Stimulated activated CD8-positive, alpha-beta memory T cell treated with anti-CD3 and anti-CD28 coated beads, Interleukin-2, amount 100 ng/mL, for 1 hour (primary cell): ENCODE measurements around the gene OPCML.

Experiments
- DNase-seq, 2 donors: peaks; one replicate each; pipeline ENCODE4 v3.0.0-alpha.2; 2020; ENCODE audit warnings: low read depth in 2 of 2

The OPCML gene

GRCh38 chr11:133503236-133503635 lies 29.1 kb downstream of the OPCML start:
- DNase-seq: no peak

- DNase-seq: no peak
Measured at GRCh38 chr11:133501643-133502539, 30.4 kb downstream of the OPCML start.

GRCh38 chr11:133500936-133501335 lies 31.4 kb downstream of the OPCML start:
- no peak for DNase-seq

- DNase-seq: no peak
Measured at GRCh38 chr11:133500435-133500834, 31.9 kb downstream of the OPCML start.

GRCh38 chr11:133498969-133499368 lies 33.3 kb downstream of the OPCML start:
- no peak for DNase-seq

- DNase-seq: no peak
Measured at GRCh38 chr11:133497477-133498140, 34.7 kb downstream of the OPCML start.

GRCh38 chr11:133492895-133493294 lies 39.4 kb downstream of the OPCML start:
- no peak for DNase-seq

- no peak for DNase-seq
Measured at GRCh38 chr11:133491680-133492383, 40.5 kb downstream of the OPCML start.

- DNase-seq: no peak
Measured at GRCh38 chr11:133480722-133481121, 51.6 kb downstream of the OPCML start.

- no peak for DNase-seq
Measured at GRCh38 chr11:133479209-133479608, 53.1 kb downstream of the OPCML start.

GRCh38 chr11:133477251-133477625 lies 55.1 kb downstream of the OPCML start:
- no peak for DNase-seq

GRCh38 chr11:133476570-133477250 lies 55.6 kb downstream of the OPCML start:
- no peak for DNase-seq

GRCh38 chr11:133474461-133474860 lies 57.8 kb downstream of the OPCML start:
- no peak for DNase-seq

- no peak for DNase-seq
Measured at GRCh38 chr11:133467686-133468085, 64.6 kb downstream of the OPCML start.

GRCh38 chr11:133443206-133443747 lies 89.0 kb downstream of the OPCML start:
- no peak for DNase-seq

GRCh38 chr11:133441964-133442660 lies 90.2 kb downstream of the OPCML start:
- DNase-seq: no peak

- DNase-seq: no peak
Measured at GRCh38 chr11:133425992-133426391, 106.3 kb downstream of the OPCML start.

GRCh38 chr11:133425245-133425644 lies 107.1 kb downstream of the OPCML start:
- no peak for DNase-seq

- DNase-seq: no peak
Measured at GRCh38 chr11:133418218-133418617, 114.1 kb downstream of the OPCML start.

- no peak for DNase-seq
Measured at GRCh38 chr11:133414506-133414905, 117.8 kb downstream of the OPCML start.

- no peak for DNase-seq
Measured at GRCh38 chr11:133413703-133414102, 118.6 kb downstream of the OPCML start.
